ENCODE measurements around the gene PSTPIP1. TPM values are rescaled to one million over a fixed set of nuclear protein-coding genes. Genes with fewer than 3 reads are reported as not detected.

The PSTPIP1 gene
- total and polyA plus RNA-seq, 4 donors = 12.4 to 39.6 (median 20.6) TPM

DNA sequence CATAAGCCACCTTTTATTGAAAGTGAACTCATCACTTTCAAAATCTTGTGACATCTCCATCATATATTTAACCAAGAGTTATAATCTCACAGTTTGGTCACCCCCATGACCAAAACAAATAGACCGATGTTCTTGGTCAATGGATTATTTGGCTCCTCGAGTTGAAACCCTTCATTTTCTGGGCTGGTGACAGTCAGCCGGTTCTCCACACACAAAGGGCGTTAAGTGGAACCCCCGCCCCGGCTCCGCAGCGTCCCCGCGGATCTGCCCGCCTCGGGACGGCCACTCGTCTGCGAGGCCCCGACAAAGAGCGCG, 75.2 kb downstream of the PSTPIP1 start:
- TF ChIP-seq, protein P1, sequence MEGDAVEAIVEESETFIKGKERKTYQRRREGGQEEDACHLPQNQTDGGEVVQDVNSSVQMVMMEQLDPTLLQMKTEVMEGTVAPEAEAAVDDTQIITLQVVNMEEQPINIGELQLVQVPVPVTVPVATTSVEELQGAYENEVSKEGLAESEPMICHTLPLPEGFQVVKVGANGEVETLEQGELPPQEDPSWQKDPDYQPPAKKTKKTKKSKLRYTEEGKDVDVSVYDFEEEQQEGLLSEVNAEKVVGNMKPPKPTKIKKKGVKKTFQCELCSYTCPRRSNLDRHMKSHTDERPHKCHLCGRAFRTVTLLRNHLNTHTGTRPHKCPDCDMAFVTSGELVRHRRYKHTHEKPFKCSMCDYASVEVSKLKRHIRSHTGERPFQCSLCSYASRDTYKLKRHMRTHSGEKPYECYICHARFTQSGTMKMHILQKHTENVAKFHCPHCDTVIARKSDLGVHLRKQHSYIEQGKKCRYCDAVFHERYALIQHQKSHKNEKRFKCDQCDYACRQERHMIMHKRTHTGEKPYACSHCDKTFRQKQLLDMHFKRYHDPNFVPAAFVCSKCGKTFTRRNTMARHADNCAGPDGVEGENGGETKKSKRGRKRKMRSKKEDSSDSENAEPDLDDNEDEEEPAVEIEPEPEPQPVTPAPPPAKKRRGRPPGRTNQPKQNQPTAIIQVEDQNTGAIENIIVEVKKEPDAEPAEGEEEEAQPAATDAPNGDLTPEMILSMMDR (IDR thresholded peaks at IDR 0.05; ENCODE audit: control extremely low read depth, extremely low read depth) = no peak

DNA sequence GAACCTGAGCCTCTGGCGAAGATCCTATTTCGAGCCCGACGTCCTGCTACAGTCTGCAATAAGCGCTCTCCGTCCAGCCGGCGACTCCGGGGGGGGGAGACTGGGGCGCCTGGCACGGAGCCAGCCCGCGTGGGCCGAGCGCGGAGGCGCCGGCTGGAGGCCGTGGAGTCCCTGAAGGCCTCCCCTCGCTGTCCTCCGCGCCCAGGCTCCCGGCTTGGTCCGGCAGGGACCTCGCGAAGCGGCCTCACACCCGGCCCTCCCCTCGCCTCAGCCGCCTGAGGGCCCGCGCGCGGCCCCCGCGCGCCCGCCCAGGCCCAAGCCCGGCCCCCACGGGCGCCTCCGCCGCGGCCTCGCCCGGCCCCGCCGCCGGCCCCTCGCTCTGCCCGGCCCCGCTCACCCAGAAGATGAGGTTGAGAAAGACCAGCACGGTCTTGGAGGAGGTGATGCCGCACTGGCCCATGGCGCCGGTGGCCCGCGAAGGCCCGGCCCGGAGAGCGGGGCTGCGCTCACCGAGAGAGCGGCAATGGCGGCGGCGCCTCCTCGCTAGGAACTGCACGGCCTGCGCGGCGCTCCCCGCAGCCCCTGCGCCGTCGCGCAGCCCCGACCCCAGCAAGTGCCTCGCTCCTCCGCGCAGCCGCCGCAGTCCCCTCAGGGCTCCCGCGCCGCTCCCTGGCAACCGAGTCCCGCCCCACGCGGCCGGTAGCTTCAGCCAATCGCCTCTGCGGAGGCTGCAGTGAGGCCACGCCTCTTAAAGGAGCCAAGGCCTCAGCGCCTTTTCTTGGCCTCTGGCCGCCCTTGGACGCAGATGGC, 75.8 kb downstream of the PSTPIP1 start, which contains the start of gene TSPAN3:
Gene TSPAN3, minus strand, starts transcription at position 615 of the 810 bp plus-strand sequence. Its CDS starts 155 bp downstream, at position 460.
- TF ChIP-seq, protein P1 (IDR thresholded peaks at IDR 0.05; ENCODE audit: control extremely low read depth, extremely low read depth) = no peak
- DNase-seq (peak; percentile 96 to 97 (median 97)), ATAC-seq (ENCODE audit: insufficient read depth, low FRiP score) (peak; percentile 92)
- Histone ChIP-seq H3K9ac (ENCODE audit: insufficient read depth in 1 of 2, low read length in 2 of 2) (peak within 1 kb of the TSS; percentile 72 to 83), H3K4me3 (peak within 1 kb of the TSS; percentile 92), H3K27me3 (ENCODE audit: control insufficient read depth in 3 of 3, insufficient read depth in 3 of 3, low read length in 2 of 3) (no peaks in the 10 kb centered on the region), H3K27ac (ENCODE audit: low read depth in 1 of 2, low read length in 1 of 2) (peak within 1 kb of the TSS; percentile 87 to 97), H3K9me3 (ENCODE audit: control insufficient read depth in 4 of 4, insufficient read depth in 3 of 4, low read length in 3 of 4) (no peaks in the 10 kb centered on the region), H3K4me1 (ENCODE audit: control insufficient read depth in 5 of 5, insufficient read depth in 5 of 5, low read length in 5 of 5) (peaks cover 2 to 23% (median 15%) of the 10 kb centered on the region in 5 donors), H3K36me3 (ENCODE audit: control insufficient read depth in 4 of 4, insufficient read depth in 4 of 4, low read length in 4 of 4) (peaks cover 0 to 9% (median 0%) of the 10 kb centered on the region in 4 donors)
- WGBS, 2 donors = 1% methylated on average over 78 to 97 of the region's 97 CpGs

More for the DNA sequence above, 75.2 kb downstream of the PSTPIP1 start:
- H3K27me3 ChIP-seq (ENCODE audit: control insufficient read depth in 3 of 3, insufficient read depth in 3 of 3, low read length in 2 of 3) = no peaks in the 10 kb centered on the region
- no peaks in the 10 kb centered on the region for H3K9me3 ChIP-seq (ENCODE audit: control insufficient read depth in 4 of 4, insufficient read depth in 3 of 4, low read length in 3 of 4)
- H3K4me3 ChIP-seq = peak overlapping the region; percentile 92
- WGBS, 2 donors = 1% methylated on average over 18 of the region's 18 CpGs
- peak overlapping the region; percentile 87 to 97 for H3K27ac ChIP-seq (ENCODE audit: low read depth in 1 of 2, low read length in 1 of 2)
- DNase-seq = peak in 1 of 3 donors; percentile 60
- ATAC-seq (ENCODE audit: insufficient read depth, low FRiP score) = no peak
- peaks cover 3 to 23% (median 16%) of the 10 kb centered on the region in 5 donors for H3K4me1 ChIP-seq (ENCODE audit: control insufficient read depth in 5 of 5, insufficient read depth in 5 of 5, low read length in 5 of 5)
- peak overlapping the region; percentile 72 to 83 for H3K9ac ChIP-seq (ENCODE audit: insufficient read depth in 1 of 2, low read length in 2 of 2)
- peaks cover 0 to 9% (median 0%) of the 10 kb centered on the region in 4 donors for H3K36me3 ChIP-seq (ENCODE audit: control insufficient read depth in 4 of 4, insufficient read depth in 4 of 4, low read length in 4 of 4)

DNA sequence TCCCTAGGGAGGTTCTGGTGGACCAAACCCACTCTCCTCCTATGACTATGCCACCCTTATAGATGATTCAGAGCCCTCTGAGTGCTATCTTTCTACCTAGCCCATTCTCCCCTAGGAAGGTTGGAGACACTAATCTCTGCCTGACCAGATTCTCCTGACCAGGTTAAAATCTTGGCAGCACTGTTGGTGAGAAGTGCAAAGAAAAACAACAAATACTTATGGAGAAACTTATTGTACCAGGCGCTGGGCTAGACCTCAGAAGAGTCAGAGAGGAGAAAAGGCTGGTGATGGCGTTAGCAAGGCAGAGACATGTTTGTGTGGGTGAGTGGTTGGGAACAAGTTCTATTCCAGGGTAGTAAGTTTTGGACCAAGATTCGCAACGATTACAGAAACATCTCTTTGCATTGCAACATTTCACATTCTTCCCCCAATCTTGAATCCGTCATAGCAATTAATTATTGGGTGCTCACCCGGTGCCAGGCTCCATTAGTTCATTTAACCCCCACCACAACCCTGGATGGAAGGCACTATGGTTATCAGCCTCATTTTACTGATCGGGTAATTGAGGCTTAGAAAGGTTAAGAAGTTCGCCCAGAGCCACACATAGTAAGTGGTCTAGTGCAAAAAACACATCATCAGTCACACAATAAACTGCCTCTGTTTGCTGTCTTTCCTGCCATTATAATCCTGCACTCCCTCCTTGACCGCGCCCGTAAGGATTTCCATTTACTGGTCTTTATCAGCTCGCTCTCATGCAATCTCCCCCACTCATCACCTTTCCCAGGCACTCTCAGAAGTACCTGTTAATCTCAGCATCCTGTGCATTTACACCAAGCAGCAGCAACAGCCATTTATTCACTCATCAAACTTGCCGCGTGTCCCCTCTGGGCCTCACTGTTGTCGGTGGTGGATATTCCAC, 76.6 kb downstream of the PSTPIP1 start:
- TF ChIP-seq, protein P1 (IDR thresholded peaks at IDR 0.05; ENCODE audit: control extremely low read depth, extremely low read depth) = no peak
- Histone ChIP-seq H3K27me3 (ENCODE audit: control insufficient read depth in 3 of 3, insufficient read depth in 3 of 3, low read length in 2 of 3) (no peaks in the 10 kb centered on the region), H3K4me1 (ENCODE audit: control insufficient read depth in 5 of 5, insufficient read depth in 5 of 5, low read length in 5 of 5) (peaks cover 2 to 23% (median 15%) of the 10 kb centered on the region in 5 donors), H3K27ac (ENCODE audit: low read depth in 1 of 2, low read length in 1 of 2) (peak overlapping the region in 1 of 2 donors; percentile 97), H3K4me3 (peak overlapping the region; percentile 92), H3K36me3 (ENCODE audit: control insufficient read depth in 4 of 4, insufficient read depth in 4 of 4, low read length in 4 of 4) (peaks cover 0 to 9% (median 0%) of the 10 kb centered on the region in 4 donors), H3K9me3 (ENCODE audit: control insufficient read depth in 4 of 4, insufficient read depth in 3 of 4, low read length in 3 of 4) (no peaks in the 10 kb centered on the region), H3K9ac (ENCODE audit: insufficient read depth in 1 of 2, low read length in 2 of 2) (no peak overlapping the region)
- no peak for ATAC-seq (ENCODE audit: insufficient read depth, low FRiP score)
- DNase-seq = peak in 1 of 3 donors; percentile 22
- 80 to 87% methylated on average over 15 of the region's 15 CpGs for WGBS, 2 donors
